ENCODE measurements around the gene FOSL1. TPM values are rescaled to one million over a fixed set of nuclear protein-coding genes. Genes with fewer than 3 reads are reported as not detected.

Gene FOSL1
- total and polyA plus RNA-seq, 2 donors (not counting 3 experiments of a cell fraction or from before 2014, with no cell fraction given) = 18.1 to 53.8 TPM

- peak; percentile 32 for DNase-seq (ENCODE audit: low read depth, low spot score)
- Histone ChIP-seq H4K20me1 (replicated peaks; ENCODE audit: control insufficient read depth, extremely low read depth, insufficient read depth, low read length) (no peaks in the 10 kb centered on the region), H3K36me3 (ENCODE audit: control insufficient read depth in 2 of 2, extremely low read depth in 1 of 2, insufficient read depth in 2 of 2, low read length in 2 of 2) (peaks cover 6 to 9% of the 10 kb centered on the region in 2 experiments), H3K4me3 (replicated peaks in 1 of 3; ENCODE audit: insufficient read depth in 1 of 3, low read depth in 1 of 3, low read length in 3 of 3) (peak overlapping the region; percentile 63 to 84 (median 70)), H3K4me2 (ENCODE audit: insufficient read depth, low read length) (peak overlapping the region; percentile 79), H3K9me3 (replicated peaks; ENCODE audit: control insufficient read depth, insufficient read depth, low read length) (no peaks in the 10 kb centered on the region), H3K9ac (replicated peaks; ENCODE audit: extremely low read depth, insufficient read depth, low read length) (peak overlapping the region; percentile 40), H3K27ac (ENCODE audit: insufficient read depth, low read depth, low read length) (no peak overlapping the region), H3K9me1 (replicated peaks; ENCODE audit: control insufficient read depth, extremely low read depth, insufficient read depth, low read length) (no peaks in the 10 kb centered on the region), H2AFZ (ENCODE audit: low read depth, low read length) (peak overlapping the region; percentile 77), H3K27me3 (ENCODE audit: control insufficient read depth in 2 of 2, insufficient read depth in 2 of 2, low read length in 2 of 2) (no peaks in the 10 kb centered on the region), H3K79me2 (ENCODE audit: control insufficient read depth, insufficient read depth, low read length) (peaks cover 37% of the 10 kb centered on the region), H3K4me1 (ENCODE audit: control insufficient read depth, extremely low read depth, insufficient read depth, low read length) (peaks cover 46% of the 10 kb centered on the region)
- BruUV-seq (replicated peaks) = no TSS peak
- ChIA-PET POLR2A (no interaction called here), CTCF (interaction anchor here (1.0 to 1.4 kb wide), 3 partner anchors 13 to 35 kb away, joined by 3 to 4 read pairs (median 3); partner anchors contain the start of gene FIBP)
- intact Hi-C loops (cut with micrococcal nuclease) = loop anchor here (1.0 to 5.0 kb wide), 5 partner anchors 31 to 133 kb away; partner anchors contain the start of genes BANF1, EIF1AD, FIBP and SART1
- dilution Hi-C loops (cut with MboI; ENCODE audit: extremely low pct_ligation_motif_present, low sequenced_read_pairs) = no loop called here
- TF ChIP-seq POLR2A (IDR thresholded peaks at IDR 0.05; ENCODE audit: low read depth, low read length) (peak; percentile 10), JUN (IDR thresholded peaks at IDR 0.05; ENCODE audit: borderline replicate concordance, insufficient read depth, insufficient read length, low read depth) (no peak), POLR2AphosphoS5 (IDR thresholded peaks at IDR 0.05; ENCODE audit: insufficient read depth, low read depth, low read length) (peak; percentile 5)
- FAIRE-seq = no peak
Observed at GRCh38 chr11:65919573-65920371, 19.6 kb upstream of the FOSL1 start.

- peak; percentile 12 for TF ChIP-seq MAX (IDR thresholded peaks at IDR 0.05; ENCODE audit: insufficient read depth, insufficient read length)
- TF ChIP-seq GATA2 (IDR thresholded peaks at IDR 0.05; ENCODE audit: insufficient read depth, insufficient read length, low read depth, low read length) = no peak
- peak; percentile 23 for TF ChIP-seq POLR2A (IDR thresholded peaks at IDR 0.05; ENCODE audit: low read depth, low read length)
- TF ChIP-seq POLR2AphosphoS5 (IDR thresholded peaks at IDR 0.05; ENCODE audit: insufficient read depth, low read depth, low read length) = peak; percentile 67
- peaks cover 37% of the 10 kb centered on the region for H3K79me2 ChIP-seq (ENCODE audit: control insufficient read depth, insufficient read depth, low read length)
- H3K4me2 ChIP-seq (ENCODE audit: insufficient read depth, low read length) = peak within 1 kb of the TSS; percentile 79
- FAIRE-seq (peak; percentile 86), DNase-seq (ENCODE audit: low read depth, low spot score) (peak; percentile 97)
- H3K9me1 ChIP-seq (replicated peaks; ENCODE audit: control insufficient read depth, extremely low read depth, insufficient read depth, low read length) = no peaks in the 10 kb centered on the region
- intact Hi-C loops (cut with micrococcal nuclease) (loop anchor here (1.0 to 5.0 kb wide), 5 partner anchors 31 to 133 kb away; partner anchors contain the start of genes BANF1, EIF1AD, FIBP and SART1), dilution Hi-C loops (cut with MboI; ENCODE audit: extremely low pct_ligation_motif_present, low sequenced_read_pairs) (no loop called here)
- POLR2A ChIA-PET = interaction anchor here (2.1 kb wide), 1 partner anchor 29 kb away, joined by 7 read pairs; the partner anchor contains the start of gene CCDC85B
- H3K27me3 ChIP-seq (ENCODE audit: control insufficient read depth in 2 of 2, insufficient read depth in 2 of 2, low read length in 2 of 2) = no peaks in the 10 kb centered on the region
- H3K9me3 ChIP-seq (replicated peaks; ENCODE audit: control insufficient read depth, insufficient read depth, low read length) = no peaks in the 10 kb centered on the region
- H2AFZ ChIP-seq (ENCODE audit: low read depth, low read length) = peak within 1 kb of the TSS; percentile 77
- CTCF ChIA-PET = interaction anchor here (1.0 to 4.9 kb wide), 3 partner anchors 14 to 31 kb away, joined by 3 to 73 read pairs (median 4); partner anchors contain the start of genes CCDC85B and FIBP
- H3K27ac ChIP-seq (ENCODE audit: insufficient read depth, low read depth, low read length) = peak within 1 kb of the TSS; percentile 92
- no TSS peak for BruUV-seq (replicated peaks)
- H3K9ac ChIP-seq (replicated peaks; ENCODE audit: extremely low read depth, insufficient read depth, low read length) = peak within 1 kb of the TSS; percentile 92
- H3K4me1 ChIP-seq (ENCODE audit: control insufficient read depth, extremely low read depth, insufficient read depth, low read length) = peaks cover 49% of the 10 kb centered on the region
- no peaks in the 10 kb centered on the region for H4K20me1 ChIP-seq (replicated peaks; ENCODE audit: control insufficient read depth, extremely low read depth, insufficient read depth, low read length)
- H3K36me3 ChIP-seq (ENCODE audit: control insufficient read depth in 2 of 2, extremely low read depth in 1 of 2, insufficient read depth in 2 of 2, low read length in 2 of 2) = peaks cover 6 to 9% of the 10 kb centered on the region in 2 experiments
- H3K4me3 ChIP-seq (replicated peaks in 1 of 3; ENCODE audit: insufficient read depth in 1 of 3, low read depth in 1 of 3, low read length in 3 of 3) = peak within 1 kb of the TSS; percentile 70 to 90 (median 71)
Observed at GRCh38 chr11:65919141-65919572, 19.0 kb upstream of the FOSL1 start, which contains the start of gene DRAP1. Gene DRAP1, plus strand, starts transcription at chr11:65919426. Its CDS starts 76 bp downstream, at chr11:65919502.

Data from endothelial cell of umbilical vein (primary cell).